GM19238 (cell line): Measurements from ENCODE around the gene MCUB.

Experiments
- DNase-seq: peaks from one replicate; pipeline ENCODE4 v3.0.0; 2011; ENCODE audit warnings: low spot score; ENCODE audit not compliant: insufficient read length

Gene MCUB

DNA sequence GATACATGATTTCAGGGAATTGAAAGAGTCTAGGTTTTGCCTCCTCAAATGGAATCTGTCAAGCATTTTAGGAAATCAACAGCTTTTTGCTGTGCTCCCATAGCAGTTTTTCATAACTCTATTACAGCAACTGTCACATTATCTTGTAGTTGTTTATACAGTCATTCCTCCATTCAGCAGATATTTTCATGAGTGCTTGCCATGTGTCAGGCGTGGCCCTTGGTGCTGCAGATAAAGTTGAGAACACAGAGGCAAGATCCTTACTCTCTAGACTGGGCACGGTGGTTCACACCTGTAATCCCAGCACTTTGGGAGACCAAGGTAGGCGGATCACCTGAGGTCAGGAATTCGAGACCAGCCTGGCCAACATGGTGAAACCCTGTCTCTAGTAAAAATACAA, 67.3 kb downstream of the MCUB start:
- DNase-seq, result no peak

DNA sequence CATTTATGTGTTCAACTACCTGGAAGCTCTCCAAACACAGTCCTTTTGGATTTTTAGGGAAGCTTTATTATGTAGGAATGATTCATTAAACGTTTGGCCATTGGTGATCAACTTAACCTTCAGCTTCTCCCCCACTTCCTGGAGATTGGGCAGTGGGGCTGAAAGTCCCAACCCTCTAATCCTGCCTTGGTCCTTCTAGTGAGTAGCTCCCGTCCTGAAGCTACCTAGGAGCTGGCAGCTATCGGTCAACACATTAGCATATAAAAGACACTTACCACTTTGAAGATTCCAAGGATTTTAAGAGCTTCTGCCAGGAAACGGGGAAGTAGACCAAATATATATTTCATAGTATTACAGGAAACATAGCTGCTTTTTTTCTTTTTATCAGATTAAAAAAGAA, 69.7 kb downstream of the MCUB start:
- DNase-seq, result no peak

DNA sequence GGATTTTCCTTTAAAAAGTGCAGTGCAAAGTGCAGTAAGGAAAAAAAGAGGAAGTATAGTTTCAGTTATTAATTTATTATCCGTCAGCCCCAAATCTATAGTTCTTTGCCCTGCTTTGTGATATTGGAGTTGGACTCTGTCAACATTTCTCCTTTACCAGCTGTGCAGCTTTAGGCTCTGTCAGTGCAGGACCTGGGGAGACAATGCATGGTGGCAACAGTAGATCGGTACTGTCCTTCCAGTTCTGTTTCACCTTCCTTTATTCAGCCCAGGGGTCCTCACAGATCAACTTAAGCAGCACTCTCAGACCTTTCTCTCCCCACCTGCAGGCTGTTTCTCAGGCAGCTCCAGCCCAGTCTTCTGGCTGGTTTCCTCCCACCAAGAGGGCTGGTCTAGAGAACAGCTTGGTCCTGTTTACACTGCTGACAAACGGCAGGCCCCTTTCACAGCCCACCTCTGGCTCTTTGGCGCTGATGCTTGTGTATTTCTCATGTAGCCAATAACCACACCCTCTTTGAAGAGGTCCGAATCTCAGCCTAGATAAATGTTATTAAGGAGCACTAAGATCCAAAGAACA, 71.6 kb downstream of the MCUB start:
- no peak for DNase-seq

DNA sequence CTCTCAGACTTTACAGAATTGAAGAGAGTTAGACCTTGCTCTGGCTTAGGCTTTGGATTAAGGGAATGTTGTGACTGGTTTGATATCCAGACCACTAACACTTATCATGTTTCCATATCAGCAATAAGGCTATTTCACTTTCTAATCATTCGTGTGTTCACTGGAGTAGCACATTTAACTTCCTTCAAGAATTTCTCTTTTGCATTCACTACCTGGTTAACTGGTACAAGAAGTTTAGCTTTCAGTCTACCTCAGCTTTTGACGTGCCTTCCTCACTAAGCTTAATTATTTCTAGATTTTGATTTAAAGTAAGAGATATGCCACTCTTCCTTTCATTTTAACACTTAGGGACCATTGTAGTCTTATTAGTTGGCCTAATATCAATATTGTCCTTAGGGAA, 80.6 kb downstream of the MCUB start:
- DNase-seq, result no peak

DNA sequence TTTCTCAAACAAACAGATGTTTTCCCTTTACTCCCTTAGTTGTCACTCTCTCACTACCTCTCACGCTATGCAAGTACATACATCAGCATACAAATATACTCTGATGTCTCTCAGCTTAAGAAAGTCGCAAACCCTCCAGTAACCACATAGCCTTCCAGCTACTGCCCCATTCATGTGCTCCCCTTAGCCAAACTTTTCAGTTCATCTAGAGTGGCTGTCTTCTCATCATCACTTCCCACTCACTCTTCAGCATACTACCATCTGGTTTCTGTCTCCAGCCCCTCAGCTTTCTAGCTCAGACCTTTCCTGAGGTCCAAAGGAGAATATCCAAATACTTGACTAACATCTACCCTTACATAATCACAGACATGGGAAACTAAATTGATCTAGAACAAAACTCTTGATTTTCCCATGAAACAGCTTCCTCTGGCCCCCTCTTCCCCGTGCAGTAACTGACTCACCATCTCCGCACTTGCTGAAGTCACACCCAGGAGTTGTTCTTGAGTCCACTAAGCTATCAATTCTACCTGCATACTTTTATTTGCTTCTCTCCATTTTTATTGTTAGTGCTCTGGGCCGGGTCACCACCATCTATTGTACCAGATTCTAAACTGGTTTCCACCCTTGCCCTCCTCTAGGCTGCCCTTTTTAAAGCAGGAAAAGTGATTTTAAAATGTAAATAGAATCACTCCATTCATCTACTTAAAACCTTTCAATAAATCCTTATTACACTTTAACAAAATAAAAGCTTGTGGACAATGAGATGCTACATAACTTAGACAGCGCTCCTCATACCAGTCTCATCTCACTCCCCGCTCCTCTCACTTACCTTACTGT, 86.0 kb downstream of the MCUB start:
- no peak for DNase-seq

DNA sequence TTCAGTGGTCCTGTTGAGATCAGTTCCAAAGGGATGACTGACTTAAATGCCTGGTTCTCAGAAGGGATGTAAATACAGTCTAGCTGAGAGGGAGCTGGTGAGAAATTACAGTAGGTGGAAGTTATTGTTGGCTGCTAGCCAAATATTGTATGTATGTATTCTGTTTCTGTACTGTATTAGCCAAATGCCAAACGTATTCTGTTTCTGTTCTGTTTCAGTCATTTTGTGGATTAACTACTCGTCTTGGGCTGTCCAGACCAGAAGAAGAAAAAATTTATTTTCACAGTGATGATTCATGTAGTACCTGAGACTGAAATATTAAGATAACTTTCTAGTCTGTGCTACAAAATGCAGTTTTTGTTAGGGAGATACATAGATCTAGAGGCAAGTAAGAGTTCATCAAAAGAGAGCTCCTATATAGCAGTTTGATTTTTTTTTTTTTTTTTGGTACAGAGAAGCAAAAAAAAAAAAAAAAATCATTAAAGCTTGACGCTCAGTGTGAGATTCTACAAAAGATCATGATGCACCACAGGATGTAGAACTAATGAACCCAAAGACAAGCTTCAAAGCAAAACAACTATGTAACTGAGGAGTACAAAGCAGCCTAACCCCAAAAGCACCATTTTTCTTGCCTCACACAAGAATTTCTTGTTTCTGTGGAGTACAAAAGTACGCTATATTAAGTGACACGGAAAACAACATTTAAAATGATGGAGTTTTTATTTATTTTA, 88.4 kb downstream of the MCUB start:
- DNase-seq, result peak; percentile 3

DNA sequence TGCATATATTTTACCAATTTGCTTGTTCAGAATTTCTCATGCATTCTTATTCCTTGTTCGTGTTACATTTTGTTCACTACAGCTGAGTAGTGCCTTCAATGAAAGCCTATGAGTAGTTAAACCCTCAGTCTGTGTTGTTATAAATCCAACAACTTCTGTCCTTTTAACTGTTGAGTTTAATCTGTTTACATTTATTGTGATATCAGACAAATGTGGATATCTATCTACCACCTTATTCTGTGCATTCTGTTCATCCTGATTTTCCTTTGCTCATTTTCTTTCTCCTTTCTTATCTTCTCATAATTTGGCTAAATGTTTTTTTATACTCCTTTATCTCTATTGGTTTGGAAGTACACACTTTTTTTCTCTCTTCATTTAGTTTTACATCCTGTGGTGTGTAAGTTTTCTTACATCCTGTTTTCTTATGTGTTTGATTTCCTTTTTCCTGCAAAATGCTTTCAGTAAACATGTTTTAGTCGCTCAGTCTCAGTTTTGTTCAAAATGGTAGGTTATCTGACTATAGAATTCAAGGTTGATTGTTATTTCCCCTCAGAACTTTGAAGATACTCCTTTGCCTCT, 89.0 kb downstream of the MCUB start:
- DNase-seq, result no peak

DNA sequence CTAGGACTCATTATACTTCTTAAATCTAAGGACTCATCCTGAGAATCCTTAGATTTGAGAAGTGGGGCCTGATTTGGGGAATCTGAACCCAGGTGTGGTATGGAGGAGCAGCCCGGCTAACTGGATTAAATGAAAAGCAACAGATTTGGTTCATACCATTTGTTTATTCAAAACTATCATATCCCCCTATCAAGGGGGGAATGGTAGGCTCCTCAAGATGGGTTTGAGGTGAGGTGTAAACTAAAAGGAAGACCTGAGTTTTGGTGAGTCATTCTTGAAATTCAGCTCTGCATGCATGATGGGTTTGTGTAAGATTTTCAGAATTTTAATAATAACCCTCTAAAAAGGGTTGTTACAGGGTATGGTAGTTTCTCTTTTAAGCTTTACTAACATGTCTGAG, 89.8 kb downstream of the MCUB start:
- peak; percentile 37 for DNase-seq

DNA sequence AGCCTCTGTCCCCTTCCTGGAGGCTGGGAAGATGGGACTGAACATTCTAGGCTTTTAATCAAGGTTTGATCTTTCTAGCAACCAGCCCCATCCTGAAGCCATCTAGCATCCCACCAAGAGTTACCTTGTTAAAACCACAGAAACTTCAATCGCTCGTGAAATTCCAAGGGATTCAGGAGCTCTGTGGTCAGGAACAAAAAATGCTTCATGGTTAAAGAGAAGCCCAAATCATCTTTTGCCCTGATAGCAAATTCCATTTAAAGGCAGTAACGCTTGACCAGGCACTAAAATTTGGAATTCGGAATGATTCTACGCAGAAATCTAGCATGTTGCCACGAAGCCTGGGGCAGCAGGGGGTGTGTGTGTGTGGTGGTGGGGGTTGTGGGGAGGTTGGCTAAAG, 95.3 kb downstream of the MCUB start:
- no peak for DNase-seq

DNA sequence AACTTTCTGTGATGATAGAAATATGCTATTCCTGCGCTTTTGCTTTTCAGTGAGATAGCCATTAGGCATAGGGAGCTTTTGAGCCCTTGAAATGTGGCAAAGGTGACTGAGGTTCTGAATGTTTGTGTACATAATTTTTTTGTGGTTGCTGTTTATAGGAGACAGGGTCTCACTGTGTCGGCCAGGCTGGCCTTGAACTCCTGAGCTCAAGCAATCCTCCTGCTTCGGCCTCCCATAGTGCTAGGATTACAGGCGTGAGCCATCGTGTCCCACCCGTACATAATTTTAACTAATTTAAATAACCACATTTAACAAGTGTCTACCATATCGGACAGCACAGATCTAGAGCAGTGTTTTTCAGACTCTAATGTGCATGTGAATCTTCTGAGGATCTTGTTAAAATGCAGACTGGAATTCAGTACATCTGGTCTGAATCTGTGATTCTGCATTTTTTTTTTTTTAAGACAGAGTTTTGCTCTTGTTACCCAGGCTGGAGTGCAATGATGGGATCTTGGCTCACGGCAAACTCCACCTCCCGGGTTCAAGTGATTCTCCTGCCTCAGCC, 97.9 kb downstream of the MCUB start:
- no peak for DNase-seq

DNA sequence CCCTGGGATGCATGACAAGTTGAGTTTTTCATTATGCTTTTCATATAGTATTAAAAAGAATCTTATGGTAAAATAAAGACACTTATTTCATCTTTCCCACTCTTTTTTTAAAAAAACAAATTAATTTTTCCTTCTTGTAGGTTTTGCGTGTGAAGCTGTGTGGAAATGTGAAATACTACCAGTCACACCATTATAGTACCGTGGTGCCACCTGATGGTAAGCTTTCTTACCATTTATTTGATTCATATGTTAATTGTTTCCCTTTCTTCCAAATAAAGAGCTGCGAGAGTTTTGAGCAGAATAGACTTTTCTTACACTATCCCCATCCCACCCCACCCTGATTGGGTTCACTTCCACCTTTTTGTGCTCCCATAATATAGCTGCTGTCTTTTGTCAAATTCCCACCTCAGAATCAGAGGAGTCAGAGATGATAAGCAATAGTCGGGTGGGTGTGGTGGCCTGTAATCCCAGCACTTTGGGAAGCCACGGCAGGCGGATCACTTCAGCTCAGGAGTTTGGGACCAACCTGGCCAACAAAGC, 98.9 kb downstream of the MCUB start:
- DNase-seq, result no peak

DNA sequence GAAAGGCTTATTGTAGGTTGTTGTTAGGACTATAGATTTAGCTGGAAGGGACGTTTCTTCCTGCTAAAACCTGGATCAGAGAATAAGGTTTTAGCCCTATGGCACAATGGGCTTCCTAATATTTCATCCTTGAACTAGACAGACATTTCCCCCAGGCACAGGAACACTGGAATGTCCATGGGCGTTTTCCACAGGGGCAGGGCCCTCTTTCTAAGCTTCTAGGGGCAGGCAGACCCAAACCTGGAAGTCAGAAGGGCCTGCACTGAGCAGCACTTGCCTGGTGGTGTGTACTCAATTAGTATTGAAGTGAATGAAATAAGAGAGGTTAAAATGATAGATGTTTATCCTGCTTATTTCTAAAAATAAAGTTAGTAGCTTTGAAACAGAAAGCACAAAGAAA, 102.1 kb downstream of the MCUB start:
- no peak for DNase-seq

DNA sequence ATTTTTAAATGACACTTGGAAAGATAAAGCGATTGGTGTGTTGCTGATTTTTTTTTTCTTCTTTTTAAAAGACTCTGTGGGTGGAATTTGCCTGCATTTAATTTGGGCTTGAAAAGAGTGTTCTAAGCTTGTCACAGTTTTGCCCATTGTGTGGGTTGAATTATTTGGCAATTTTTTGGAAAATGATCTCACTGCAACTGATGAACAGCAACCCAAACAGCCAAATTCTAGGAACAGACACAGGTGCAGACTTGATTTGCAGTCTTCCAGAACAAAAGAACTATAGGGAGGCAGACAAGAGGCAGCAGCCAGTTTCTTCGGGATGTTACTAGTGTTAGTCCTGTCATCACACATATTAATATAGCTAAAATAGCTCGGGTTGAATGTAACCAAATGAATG, 102.7 kb downstream of the MCUB start:
- DNase-seq, result no peak

DNA sequence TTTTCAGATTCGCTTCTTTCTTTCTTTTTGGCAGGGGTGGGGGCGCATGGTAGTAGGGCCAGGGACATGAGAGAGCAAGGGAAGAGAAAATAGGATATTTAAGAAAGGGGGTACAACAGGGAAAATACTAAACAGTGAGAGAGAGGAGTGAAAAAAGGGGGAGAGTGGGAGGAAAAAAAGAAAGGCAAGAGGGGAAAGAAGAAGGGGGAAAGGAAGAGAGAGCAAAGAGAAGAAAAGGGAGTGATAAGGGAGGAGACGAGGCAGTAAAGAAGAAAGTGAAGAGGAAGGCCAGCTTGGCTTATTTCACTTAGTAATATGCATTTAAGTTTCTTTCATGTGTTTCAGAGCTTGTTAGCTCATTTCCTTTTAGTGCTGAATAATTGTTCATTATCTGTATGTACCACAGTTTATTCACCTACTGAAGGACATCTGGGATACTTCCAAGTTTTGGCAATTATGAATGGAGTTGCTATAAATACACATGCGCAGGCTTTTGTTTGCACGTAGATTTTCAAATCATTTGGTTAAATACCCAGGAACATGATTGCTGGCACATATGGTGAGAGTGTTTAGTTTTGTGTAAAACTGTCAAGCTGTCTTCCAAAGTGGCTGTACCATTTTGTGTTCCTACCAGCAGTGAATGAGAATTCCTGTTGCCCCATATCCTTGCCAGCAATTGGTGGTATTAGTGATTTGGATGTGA, 105.9 kb downstream of the MCUB start:
- DNase-seq, result no peak

DNA sequence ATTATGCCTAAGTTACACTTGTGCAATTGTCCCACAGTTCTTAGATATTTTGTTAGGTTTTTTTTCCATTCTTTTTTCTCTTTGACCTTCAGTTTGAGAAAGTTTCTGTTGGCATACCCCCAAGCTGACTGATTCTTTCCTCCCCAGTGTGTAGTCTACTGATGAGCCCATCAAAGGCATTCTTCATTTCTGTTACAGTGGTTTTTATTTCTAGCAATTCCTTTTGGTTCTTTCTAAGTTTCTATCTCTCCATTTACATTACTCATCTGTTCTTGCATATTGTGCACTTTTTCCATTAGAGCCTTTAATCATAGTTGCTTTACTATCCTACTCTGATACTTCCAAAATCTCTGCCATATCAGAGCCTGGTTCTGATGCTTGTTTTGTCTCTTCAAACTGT, 111.3 kb downstream of the MCUB start:
- DNase-seq, result no peak

DNA sequence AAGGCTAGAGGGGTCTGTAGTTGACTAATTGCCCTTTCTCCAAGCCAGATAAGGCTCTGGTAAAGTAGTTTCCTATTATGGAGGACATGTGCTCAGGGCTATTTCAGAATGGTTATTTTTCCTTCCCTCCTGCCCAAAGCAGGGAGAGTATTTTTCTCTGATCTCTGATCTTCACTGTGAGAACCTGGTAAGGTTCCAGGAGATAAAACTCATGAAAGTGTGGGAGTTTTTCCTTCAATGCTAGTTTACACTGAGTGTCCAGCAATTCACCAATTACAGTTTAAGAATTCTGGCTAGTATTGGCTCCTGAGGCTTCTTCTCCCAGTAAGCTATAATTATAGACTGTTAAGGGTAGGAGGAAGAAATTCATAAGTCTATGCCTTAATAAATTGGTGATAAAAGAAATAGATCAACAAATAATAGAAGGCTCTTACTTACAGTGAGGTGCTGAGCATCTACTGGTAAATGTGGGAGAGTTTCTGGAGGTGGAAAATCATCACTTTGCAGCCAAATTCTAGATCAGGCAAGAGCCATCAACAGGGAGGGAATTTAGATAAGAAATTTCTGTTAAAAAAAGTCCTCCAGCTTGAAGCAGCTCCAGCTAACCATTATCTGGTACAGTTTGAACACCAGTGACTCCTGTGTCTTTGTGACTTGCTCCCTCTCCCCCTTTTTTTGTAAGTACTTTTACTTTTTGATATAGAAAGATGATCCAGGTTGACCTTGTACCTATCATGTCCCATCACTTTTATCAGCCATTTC, 112.3 kb downstream of the MCUB start:
- no peak for DNase-seq

DNA sequence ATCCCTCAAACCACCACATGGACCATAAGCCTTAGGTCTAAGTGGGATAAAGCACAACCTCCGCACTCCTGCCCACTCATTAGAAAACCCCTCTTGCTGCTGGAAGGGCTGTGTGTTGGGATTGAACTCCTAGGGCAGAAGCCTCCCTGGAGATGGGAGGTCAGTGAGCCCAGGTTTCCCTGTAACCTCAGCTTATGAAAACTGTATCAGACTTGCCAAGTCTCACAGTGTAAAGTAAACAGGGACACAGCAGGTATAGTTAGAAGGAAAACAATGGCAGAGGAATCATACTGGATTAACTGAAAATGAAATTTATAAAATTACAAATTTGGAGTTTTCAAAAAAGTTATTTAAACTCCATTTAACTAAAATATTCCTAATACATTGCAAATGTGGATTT, 113.3 kb downstream of the MCUB start:
- no peak for DNase-seq

DNA sequence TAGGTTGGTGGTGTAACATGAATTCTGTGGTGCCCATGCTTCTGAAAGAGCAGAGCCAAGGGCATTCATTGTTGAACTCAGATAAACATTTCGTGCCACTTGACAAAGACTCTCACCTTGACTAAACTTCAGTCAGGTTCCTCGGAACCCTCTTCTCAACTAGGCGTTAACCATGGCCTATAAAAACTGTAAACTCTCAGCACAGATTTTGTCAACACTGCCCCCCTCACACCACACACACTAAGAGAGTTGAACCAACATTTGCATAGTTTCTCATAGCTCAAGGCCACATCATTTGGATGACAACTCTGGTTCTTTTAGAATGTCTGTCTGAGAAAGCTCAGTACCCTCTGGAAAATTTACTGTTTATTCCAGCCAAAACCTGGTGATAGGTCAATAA, 115.1 kb downstream of the MCUB start:
- DNase-seq, result no peak

DNA sequence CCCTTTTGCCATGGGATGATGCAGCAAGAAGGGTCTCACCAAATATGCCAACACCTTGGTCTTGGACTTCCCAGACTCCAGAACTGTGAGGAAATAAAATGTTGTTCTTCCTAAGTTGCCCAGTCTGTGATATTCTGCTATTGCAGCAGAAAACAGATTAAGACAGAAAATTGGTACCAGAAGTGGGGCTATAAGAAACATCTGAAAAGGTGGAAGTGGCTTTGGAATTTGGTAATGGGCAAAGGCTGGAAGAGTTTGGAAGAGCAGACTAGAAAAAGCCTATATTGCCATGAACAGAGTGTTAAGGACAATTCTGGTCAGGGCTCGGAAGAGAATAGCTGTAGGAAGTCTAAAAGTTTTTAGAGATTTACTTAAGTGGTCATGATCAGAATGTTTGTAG, 115.8 kb downstream of the MCUB start:
- DNase-seq, result no peak

DNA sequence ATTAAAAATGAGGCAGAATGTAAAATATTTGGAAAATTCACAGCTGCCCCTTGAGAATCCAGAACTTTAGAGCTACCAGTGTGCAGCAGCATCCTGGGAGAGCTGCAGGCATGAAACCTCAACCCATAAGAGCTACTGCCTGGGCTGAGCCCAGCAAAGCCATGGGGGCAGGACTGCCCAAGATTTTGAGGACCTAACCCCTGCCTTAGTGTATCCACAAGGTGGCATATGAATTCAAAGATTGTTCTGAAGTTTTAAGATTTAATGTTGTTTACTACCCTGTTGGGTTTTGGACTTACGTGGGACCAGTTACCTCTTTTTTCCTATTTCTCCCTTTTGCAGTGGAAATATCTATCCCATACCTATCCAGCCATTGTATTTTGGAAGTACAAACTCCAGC, 116.8 kb downstream of the MCUB start:
- no peak for DNase-seq
